GM19452 (cell line): ENCODE results near the gene ATG13.

Experiments used
- ATAC-seq: cut with Tn5 transposase; IDR thresholded peaks from one replicate; pipeline ENCODE4 v1.9.1; 2021; ENCODE audit not compliant: unreplicated experiment

ATG13 gene

GRCh38 chr11:46604796-46605195, 12.6 kb upstream of the ATG13 start:
- ATAC-seq: no peak

- no peak for ATAC-seq
Measured at GRCh38 chr11:46607516-46607915, 9.8 kb upstream of the ATG13 start.

- ATAC-seq: no peak
Measured at GRCh38 chr11:46609386-46609785, 8.0 kb upstream of the ATG13 start.

GRCh38 chr11:46611526-46612304, 5.6 kb upstream of the ATG13 start:
- ATAC-seq: no peak

- ATAC-seq: no peak
Measured at GRCh38 chr11:46612326-46612725, 5.0 kb upstream of the ATG13 start.

GRCh38 chr11:46615756-46616155, 1.6 kb upstream of the ATG13 start:
- ATAC-seq: no peak

GRCh38 chr11:46616551-46617133, 711 bp upstream of the ATG13 start:
- no peak for ATAC-seq

GRCh38 chr11:46617972-46618314, 590 bp downstream of the ATG13 start:
- no peak for ATAC-seq

- ATAC-seq: no peak
Measured at GRCh38 chr11:46618837-46619236, 1.5 kb downstream of the ATG13 start.

GRCh38 chr11:46625406-46625805, 8.1 kb downstream of the ATG13 start:
- no peak for ATAC-seq

GRCh38 chr11:46628961-46629360, 11.6 kb downstream of the ATG13 start:
- ATAC-seq: no peak

- no peak for ATAC-seq
Measured at GRCh38 chr11:46630237-46630636, 12.9 kb downstream of the ATG13 start.

- no peak for ATAC-seq
Measured at GRCh38 chr11:46631676-46632075, 14.3 kb downstream of the ATG13 start.

- ATAC-seq: no peak
Measured at GRCh38 chr11:46632502-46632901, 15.1 kb downstream of the ATG13 start.

GRCh38 chr11:46633291-46634217, 16.2 kb downstream of the ATG13 start:
- ATAC-seq: no peak

GRCh38 chr11:46635557-46636139, 18.3 kb downstream of the ATG13 start:
- no peak for ATAC-seq

GRCh38 chr11:46637546-46637945, 20.2 kb downstream of the ATG13 start:
- no peak for ATAC-seq

GRCh38 chr11:46639197-46639839, 22.0 kb downstream of the ATG13 start:
- ATAC-seq: no peak

GRCh38 chr11:46640036-46640788, 22.9 kb downstream of the ATG13 start:
- no peak for ATAC-seq

GRCh38 chr11:46641639-46642038, 24.3 kb downstream of the ATG13 start:
- ATAC-seq: no peak
